Glomerular endothelial cell (primary cell): Measurements from ENCODE around the gene RAMACL. TPM values are rescaled to one million over a fixed set of nuclear protein-coding genes. Genes with fewer than 3 reads are reported as not detected.
"Not testable (repeated sequence)": the region's sequence is repeated elsewhere in the genome, so short reads cannot be mapped to it uniquely, and the experiment has no call there.

Experiments
- DNase-seq: peaks from one replicate; pipeline ENCODE4 v3.0.0-alpha.2; 2011; ENCODE audit warnings: low read depth, low spot score; ENCODE audit errors: extremely low read depth
- total RNA-seq: library from RNA; depleted of rRNA; stranded (reverse); fragments of >200 nt; gene quantifications from 2 replicates; pipeline ENCODE4 v1.2.3, GENCODE V29; 2015

RAMACL gene
- 1.6 and 7.8 TPM in 2 replicates for total RNA-seq

DNA sequence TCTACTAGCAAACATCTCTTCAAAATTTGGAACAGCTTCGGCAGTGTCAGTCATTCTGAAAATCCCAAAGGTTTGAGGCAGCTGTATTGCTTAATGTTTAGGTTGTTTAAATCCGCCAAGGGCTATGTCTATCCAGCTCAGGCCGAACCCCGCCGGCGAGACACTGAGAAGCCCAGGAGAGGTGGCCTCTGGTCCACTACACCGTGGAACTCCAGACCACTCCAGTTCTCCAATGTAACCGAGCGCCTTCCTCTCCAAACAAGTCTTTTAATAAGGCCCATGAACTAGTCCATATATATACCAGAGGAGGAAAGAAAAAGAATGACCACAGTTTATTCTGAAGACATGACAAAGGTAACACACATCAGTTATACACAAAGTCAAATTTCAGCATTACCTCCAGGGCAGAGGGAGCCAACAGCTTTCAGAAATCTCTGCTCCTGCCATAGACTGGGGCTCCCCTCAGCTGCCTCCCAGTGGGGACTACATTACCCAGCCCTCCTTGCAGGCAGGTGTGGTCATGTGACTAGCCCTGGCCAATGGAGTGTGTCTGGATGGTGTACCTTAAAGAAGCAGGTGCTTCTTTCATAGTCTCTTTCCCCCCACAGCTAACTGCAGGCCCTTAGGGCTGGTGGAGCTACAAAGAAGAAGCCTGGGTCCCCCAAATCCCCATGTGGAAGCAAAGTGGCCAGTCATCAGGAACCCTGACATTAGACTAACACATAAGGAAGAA lies at the start of gene RAMACL:
Gene RAMACL, minus strand, starts transcription at position 255 of the 733 bp plus-strand sequence. Its CDS starts 201 bp downstream, at position 54.
- no peak for DNase-seq

- DNase-seq, result no peak
Measured at GRCh38 chr6:166635013-166635970, 48.8 kb upstream of the RAMACL start.

- DNase-seq, result not testable (repeated sequence)
Measured at GRCh38 chr6:166634581-166634980, 48.1 kb upstream of the RAMACL start.

- DNase-seq, result no peak
Measured at GRCh38 chr6:166633732-166634535, 47.5 kb upstream of the RAMACL start.

DNA sequence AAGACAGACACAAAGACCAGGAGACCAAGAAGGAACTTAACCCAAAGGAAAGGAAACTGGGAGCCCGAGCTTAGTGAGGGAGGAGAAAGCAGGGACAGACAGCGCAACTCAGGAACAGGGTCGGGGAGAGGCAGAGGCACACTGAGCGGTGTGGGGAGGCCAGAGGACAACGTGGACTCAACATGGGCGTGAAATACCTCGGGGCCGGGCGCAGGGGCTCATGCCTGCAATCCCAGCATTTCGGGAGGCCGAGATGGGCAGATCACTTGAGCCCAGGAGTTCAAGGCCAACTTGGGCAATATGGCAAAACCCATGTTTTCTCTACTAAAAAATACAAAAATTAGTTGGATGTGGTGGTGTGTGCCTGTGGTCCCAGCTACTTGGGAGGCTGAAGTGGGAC lies 46.3 kb upstream of the RAMACL start:
- DNase-seq, result no peak

DNA sequence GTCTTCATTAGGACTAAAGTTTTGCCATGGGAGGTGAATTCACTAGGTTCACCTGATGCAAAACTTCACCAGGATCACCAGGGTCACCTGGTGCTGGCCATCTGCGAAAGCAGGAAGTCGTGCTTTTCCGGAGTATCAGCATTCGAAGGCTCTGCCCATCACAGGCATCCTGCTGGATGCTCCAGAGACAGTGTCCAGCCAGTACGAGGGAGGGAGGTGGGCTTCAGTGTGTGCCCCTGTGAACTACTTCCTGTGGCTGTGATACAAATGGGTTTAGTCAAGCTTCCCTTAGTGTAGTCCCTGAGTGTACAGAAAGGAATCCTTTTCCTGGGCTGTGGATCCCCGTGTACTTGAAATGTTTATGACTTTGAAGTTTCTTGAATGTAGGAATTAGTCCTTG lies 44.0 kb upstream of the RAMACL start:
- no peak for DNase-seq

GRCh38 chr6:166629628-166630027 lies 43.1 kb upstream of the RAMACL start:
- DNase-seq, result no peak

DNA sequence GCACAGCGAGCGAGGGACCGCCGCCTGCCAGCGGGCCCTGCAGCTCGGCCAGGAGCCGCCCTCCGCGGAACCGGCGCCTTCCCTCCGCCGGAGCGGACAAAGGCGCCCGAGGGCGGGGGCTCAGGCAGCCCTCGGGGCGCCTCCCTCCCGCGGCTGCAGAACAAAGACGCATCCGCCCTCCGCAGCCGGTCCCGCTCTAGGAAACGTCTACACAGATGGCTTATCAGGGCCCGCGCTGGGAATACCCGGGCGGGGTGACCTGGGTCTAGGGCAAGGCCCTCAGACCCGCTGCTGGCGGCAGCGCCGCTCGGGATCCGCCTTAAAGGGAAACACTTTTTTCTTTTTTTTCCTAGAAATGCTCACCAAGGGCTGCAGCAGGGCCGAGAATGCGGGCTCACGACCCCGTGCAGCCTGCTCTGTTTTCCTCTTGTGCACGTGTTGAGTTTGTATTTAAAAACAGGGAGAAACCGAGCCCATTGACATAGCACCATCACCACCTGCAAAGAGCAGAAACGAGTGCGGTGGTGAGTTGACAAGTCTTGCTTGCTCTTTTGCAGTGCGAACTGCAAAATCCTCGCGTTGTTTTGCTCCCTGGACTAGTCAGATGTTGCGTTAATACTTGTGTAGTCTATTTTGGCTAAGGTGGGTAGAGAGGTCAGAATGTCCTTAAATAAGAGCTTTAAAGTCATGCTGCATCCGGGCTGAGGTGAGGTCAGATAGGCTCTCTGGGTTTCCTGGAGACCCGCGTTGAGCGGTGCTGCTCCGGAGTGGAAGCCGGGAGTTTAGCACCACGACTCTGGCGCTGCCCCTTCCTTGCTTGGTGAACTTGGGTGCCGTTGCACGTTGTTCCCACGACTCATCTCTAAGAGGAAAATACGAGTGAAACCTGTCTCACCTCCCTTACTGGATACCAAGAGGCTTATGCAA lies 41.7 kb upstream of the RAMACL start:
- DNase-seq, result no peak

DNA sequence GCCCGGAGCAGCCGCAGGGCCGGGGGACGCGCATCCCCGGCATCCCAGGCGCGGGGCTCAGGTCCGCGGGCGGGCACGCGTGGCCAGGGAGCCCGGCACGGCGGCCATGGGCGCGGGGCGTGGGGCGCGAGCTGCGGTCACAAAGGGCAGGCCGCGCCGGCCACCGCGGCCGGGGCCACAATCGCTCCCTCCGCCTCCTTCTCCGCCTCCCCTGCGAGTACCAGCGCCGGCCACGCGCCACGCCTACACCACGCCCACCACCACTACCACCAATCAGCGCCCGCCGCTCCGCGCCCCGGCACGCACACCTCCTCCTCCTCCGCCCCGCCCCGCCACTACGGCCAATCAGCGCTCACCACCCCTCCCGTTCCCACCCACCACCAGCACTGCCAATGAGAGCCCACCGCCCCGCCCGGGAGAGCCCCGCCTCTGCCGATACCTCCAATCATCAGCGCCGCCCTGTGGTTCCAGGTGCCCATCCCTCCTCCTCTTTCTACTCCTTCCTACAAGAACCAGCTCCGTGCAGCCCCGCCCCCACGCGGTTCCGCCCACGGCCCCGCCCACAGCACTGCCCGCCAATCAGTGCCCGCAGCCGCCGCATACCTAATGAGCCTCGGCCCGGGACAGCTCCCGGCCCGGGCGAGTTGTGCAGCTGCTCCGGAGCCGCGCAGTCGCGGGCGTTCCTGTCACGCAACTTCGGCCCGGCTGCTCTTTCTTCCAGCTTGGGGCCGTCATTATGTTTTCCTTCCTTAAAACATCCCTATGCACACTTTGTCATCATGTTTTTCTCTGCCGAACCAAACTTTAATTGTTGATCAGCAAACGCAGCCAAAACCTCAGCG lies 40.8 kb upstream of the RAMACL start, which contains the start of gene RPS6KA2:
Gene RPS6KA2, minus strand, starts transcription at position 219 of the 842 bp plus-strand sequence. CDS start 232 bp downstream, outside the sequence.
- no peak for DNase-seq

DNA sequence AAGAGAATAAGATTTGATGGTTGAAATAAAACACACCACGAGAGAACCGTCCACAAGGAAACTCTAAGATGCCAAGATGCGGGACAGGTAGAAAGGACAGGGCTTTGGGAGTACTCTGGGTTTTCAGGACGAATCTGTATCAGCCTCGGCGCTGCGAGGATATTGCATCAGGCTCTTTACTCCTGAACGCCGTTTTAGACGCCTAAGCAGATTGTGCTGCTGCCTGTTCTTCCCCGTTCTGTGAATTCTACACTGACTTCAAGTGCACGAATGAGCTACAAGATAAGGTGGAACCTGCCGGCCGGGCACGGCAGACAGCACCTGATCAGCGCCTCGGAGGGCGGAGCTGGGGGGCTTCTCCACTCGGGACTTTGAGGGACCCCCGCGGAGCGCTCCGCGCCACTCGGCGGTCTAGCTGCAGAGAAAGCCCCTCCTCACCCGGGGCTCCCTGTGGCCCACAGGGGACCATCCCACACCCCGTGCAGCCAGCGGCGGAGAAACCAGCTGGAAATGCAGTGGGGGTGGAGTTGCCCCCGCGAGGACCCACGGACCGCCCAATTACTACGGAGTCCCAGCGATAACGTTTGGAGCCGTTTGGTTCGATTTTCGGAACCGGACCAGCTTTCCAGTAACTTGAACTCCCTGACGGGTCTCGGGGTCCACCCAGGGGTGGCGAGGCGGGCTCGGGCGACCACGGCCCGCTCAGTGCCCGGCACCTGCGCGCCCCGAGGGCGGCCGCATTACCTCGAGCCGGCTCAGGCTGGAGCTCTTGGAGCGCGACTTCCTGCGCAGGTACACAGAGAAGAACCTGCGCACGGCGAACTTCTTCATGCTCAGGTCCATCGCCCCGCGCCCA lies 39.9 kb upstream of the RAMACL start:
- no peak for DNase-seq

DNA sequence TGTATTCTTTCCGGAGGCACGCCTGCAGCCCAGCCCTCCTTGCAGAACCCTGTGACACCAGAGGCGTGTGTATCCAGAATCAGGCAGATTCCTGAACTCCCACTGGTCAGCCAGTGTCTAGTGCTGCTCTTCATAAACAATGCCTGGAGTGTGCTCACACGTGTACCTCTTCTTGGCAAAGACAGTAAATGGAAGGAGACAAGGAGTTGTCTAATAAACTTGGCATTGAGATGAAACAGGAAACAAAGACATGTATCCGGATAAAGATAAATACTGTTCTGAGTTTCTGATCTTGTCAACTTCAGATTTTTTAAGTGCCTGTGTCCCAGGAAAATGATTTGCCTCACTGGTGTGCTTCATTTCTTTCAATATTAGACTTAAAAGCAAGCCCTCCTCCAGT lies 38.9 kb upstream of the RAMACL start:
- no peak for DNase-seq

GRCh38 chr6:166624275-166624674 lies 37.8 kb upstream of the RAMACL start:
- no peak for DNase-seq

DNA sequence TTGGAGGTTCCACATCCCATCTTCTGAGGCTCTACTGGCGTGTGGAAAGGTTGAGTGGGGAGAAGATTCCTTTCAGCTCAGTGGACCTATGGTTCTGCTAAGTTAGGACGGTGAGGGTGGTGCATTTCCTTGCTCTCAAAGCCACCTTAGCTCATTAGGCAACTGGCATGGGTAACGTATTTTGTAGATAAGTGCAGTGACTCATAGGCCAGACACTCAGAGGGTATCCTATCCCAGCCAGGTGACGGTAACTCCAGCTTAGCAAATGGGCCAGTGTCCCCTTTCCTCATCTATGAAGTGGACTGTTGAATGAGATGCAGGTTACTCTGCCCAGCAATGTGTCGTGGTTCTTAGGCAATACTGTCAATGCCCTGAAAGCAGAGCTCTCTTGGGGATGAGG lies 36.8 kb upstream of the RAMACL start:
- no peak for DNase-seq

GRCh38 chr6:166621114-166621540 lies 34.6 kb upstream of the RAMACL start:
- no peak for DNase-seq

DNA sequence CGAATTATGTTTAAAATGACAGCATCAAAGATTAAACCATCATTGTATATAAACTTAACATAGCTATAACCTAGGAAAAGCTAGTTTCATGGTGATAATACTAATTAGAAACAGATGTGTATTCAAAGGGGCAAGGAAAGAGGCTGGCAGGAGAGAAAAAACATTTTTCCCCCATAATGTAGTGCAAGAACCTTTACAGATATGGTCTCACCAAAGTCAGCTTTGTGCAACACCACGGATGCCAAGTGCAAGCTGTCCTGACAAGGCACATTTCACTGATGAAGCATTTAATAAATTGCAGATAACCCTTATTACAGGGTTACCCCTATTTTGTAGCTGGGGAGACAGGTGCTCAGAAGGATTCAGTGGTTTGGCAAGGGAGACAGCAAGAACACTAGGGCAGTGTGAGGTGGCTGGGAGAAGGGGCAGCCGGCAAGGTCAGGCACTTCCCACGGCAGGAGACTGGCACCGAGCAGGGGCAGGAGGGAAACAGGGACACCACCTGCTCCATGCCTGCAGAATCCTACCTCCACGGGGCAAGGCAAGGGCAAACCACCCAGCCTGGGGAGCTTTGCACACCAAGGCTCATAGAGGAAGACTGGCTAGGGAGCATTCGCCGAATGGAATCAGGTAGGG lies 34.1 kb upstream of the RAMACL start:
- DNase-seq, result no peak

DNA sequence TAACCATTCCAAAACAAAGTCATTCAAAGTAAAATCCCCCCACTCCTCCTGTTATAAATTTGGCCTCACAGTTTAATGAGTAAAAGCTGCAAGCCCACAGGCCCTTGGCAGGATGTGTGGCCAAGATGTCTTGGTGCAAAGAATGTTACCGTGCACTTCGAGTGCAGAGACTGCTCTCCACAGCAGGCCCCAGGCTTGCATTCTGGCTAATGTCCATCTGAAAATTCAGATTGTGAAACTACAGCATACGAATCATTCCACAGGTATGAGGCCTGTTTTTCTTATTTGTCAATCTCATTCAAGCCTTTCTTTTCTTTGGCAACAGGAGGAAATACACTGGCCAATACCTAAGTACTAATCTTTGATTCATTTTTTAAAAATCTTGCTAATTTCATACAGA lies 33.4 kb upstream of the RAMACL start:
- DNase-seq, result no peak
